H1 (cell line): Measurements from ENCODE around the gene FLRT1. TPM values are rescaled to one million over a fixed set of nuclear protein-coding genes. Genes with fewer than 3 reads are reported as not detected.

Source experiments
- CTCF ChIA-PET: fragments of 300-600 bp; sonication (Branson Sonifier 250); formaldehyde crosslinking; loops from one replicate; lab custom pipeline; 2021; ENCODE audit not compliant: partially characterized antibody; lab: Charles Lee
- POLR2A ChIA-PET: fragments of 300-600 bp; sonication (Branson Sonifier 250); formaldehyde crosslinking; loops from one replicate; lab custom pipeline; 2021; ENCODE audit warnings: inconsistent platforms; ENCODE audit not compliant: partially characterized antibody; lab: Charles Lee
- DNase-seq, 2 experiments: peaks; one replicate each; pipeline versions ENCODE4 v3.0.0 to v3.0.0-alpha.2; 2010 to 2022; ENCODE audit warnings: low spot score in 2 of 2, low read depth in 1 of 2, mixed read lengths in 1 of 2
- FAIRE-seq: peaks from 2 replicates; lab custom pipeline; 2011; peaks lifted over from hg19 to GRCh38; lab: Jason Lieb, UNC
- H2AFZ ChIP-seq: 2 replicates; pipeline ENCODE4 v1.8.1; 2012; ENCODE audit warnings: low read length, inconsistent platforms
- H2AK5ac ChIP-seq: 2 replicates; pipeline ENCODE4 v1.6.1; 2013; ENCODE audit warnings: low read depth, low read length
- H2BK120ac ChIP-seq: replicated peaks from 2 replicates; pipeline ENCODE3; 2013; ENCODE audit warnings: low read depth, low read length, inconsistent platforms
- H2BK12ac ChIP-seq: 2 replicates; pipeline ENCODE4 v1.6.1; 2013; ENCODE audit warnings: low read depth, low read length
- H2BK15ac ChIP-seq: 2 replicates; pipeline ENCODE4 v1.6.1; 2013; ENCODE audit warnings: low read length
- H2BK20ac ChIP-seq: 2 replicates; pipeline ENCODE4 v1.6.1; 2013; ENCODE audit warnings: low read length
- H2BK5ac ChIP-seq: 2 replicates; pipeline ENCODE4 v1.6.1; 2013; ENCODE audit warnings: low read depth, low read length
- H3K14ac ChIP-seq: 2 replicates; pipeline ENCODE4 v1.6.1; 2013; ENCODE audit warnings: inconsistent platforms; ENCODE audit not compliant: insufficient read length
- H3K18ac ChIP-seq: 2 replicates; pipeline ENCODE4 v1.6.1; 2013; ENCODE audit warnings: low read length; ENCODE audit errors: extremely low read depth
- H3K23ac ChIP-seq: 2 replicates; pipeline ENCODE4 v1.6.1; 2013; ENCODE audit warnings: inconsistent platforms; ENCODE audit not compliant: insufficient read length
- H3K23me2 ChIP-seq: 2 replicates; pipeline ENCODE4 v1.6.1; 2013; ENCODE audit warnings: low read depth, low read length
- H3K27ac ChIP-seq: 2 replicates; pipeline ENCODE4 v1.6.1; 2011; ENCODE audit warnings: low read depth, low read length, inconsistent platforms
- H3K27me3 ChIP-seq, 4 experiments: replicated peaks in 1 of 4; 1 replicate in 1 of 4; 2 replicates in 3 of 4; pipeline versions ENCODE4 v1.6.1 to v1.8.1; 2011 to 2013; ENCODE audit warnings: low read length in 3 of 4, mild to moderate bottlenecking in 3 of 4, inconsistent platforms in 2 of 4, mixed read lengths in 2 of 4, moderate library complexity in 1 of 4; ENCODE audit not compliant: control insufficient read depth in 3 of 4, insufficient read depth in 3 of 4; ENCODE audit errors: extremely low read depth in 1 of 4
- H3K36me3 ChIP-seq, 4 experiments: 2 replicates each; pipeline versions ENCODE4 v1.6.1 to v1.8.1; 2011 to 2013; ENCODE audit warnings: mild to moderate bottlenecking in 4 of 4, low read length in 3 of 4, moderate library complexity in 2 of 4, control low read depth in 1 of 4, inconsistent platforms in 1 of 4; ENCODE audit not compliant: insufficient read depth in 4 of 4, control insufficient read depth in 2 of 4
- H3K4ac ChIP-seq: replicated peaks from 2 replicates; pipeline ENCODE3; 2013; ENCODE audit warnings: low read length, low read depth, mixed read lengths, inconsistent platforms; ENCODE audit not compliant: insufficient read length
- H3K4me1 ChIP-seq, 4 experiments: replicated peaks in 1 of 4; 1 replicate in 1 of 4; 2 replicates in 3 of 4; pipeline versions ENCODE4 v1.6.1 to v1.8.1; 2011 to 2013; ENCODE audit warnings: low read length in 3 of 4, inconsistent platforms in 2 of 4, mixed read lengths in 1 of 4; ENCODE audit not compliant: insufficient read depth in 4 of 4, control insufficient read depth in 3 of 4
- H3K4me2 ChIP-seq, 2 experiments: 2 replicates each; pipeline versions ENCODE4 v1.6.1 to v1.8.1; 2011 to 2013; ENCODE audit warnings: low read depth in 2 of 2, low read length in 2 of 2, control low read depth in 1 of 2, inconsistent platforms in 1 of 2, mild to moderate bottlenecking in 1 of 2; ENCODE audit not compliant: insufficient read depth in 1 of 2
- H3K4me3 ChIP-seq, 4 experiments: fragments of 200-600, 300-600 bp in 1 of 4; sonication (generic), shearing (Covaris generic), sonication (Bioruptor Twin) in 1 of 4; 2 replicates each; pipeline versions ENCODE4 v1.5.1 to v1.8.1; 2011 to 2016; ENCODE audit warnings: low read length in 4 of 4, low read depth in 3 of 4, control low read depth in 2 of 4, inconsistent platforms in 2 of 4, mild to moderate bottlenecking in 2 of 4, mixed read lengths in 1 of 4, moderate library complexity in 1 of 4; ENCODE audit not compliant: insufficient read depth in 2 of 4; ENCODE audit errors: extremely low read depth in 1 of 4
- H3K56ac ChIP-seq: replicated peaks from 2 replicates; pipeline ENCODE3; 2013; ENCODE audit warnings: low read depth, mild to moderate bottlenecking, mixed read lengths, low read length, inconsistent platforms; ENCODE audit not compliant: insufficient read length
- H3K79me1 ChIP-seq: 2 replicates; pipeline ENCODE4 v1.6.1; 2013; ENCODE audit warnings: low read depth, low read length, control low read depth
- H3K79me2 ChIP-seq, 2 experiments: 2 replicates each; pipeline versions ENCODE4 v1.6.1 to v1.8.1; 2012 to 2013; ENCODE audit warnings: low read length in 2 of 2, mild to moderate bottlenecking in 2 of 2, inconsistent platforms in 1 of 2; ENCODE audit not compliant: insufficient read depth in 2 of 2, control insufficient read depth in 1 of 2
- H3K9ac ChIP-seq, 4 experiments: replicated peaks in 1 of 4; 1 replicate in 1 of 4; 2 replicates in 3 of 4; pipeline versions ENCODE4 v1.6.1 to v1.8.1; 2011 to 2013; ENCODE audit warnings: low read depth in 3 of 4, low read length in 3 of 4, control low read depth in 2 of 4, mild to moderate bottlenecking in 2 of 4, moderate library complexity in 2 of 4, inconsistent platforms in 1 of 4; ENCODE audit errors: extremely low read depth in 1 of 4
- H3K9me3 ChIP-seq, 2 experiments: 2 replicates each; pipeline versions ENCODE4 v1.6.1 to v1.8.1; 2012 to 2013; ENCODE audit warnings: mild to moderate bottlenecking in 2 of 2, moderate library complexity in 2 of 2, control low read depth in 1 of 2, inconsistent platforms in 1 of 2, low read depth in 1 of 2, low read length in 1 of 2, mixed read lengths in 1 of 2; ENCODE audit not compliant: insufficient read depth in 2 of 2
- H4K20me1 ChIP-seq, 2 experiments: replicated peaks in 1 of 2; 2 replicates each; pipeline versions ENCODE3 to v1.8.1; 2011 to 2013; ENCODE audit warnings: inconsistent platforms in 2 of 2, low read length in 2 of 2, mild to moderate bottlenecking in 1 of 2; ENCODE audit not compliant: insufficient read depth in 2 of 2, control insufficient read depth in 1 of 2
- H4K5ac ChIP-seq: 2 replicates; pipeline ENCODE4 v1.6.1; 2013; ENCODE audit warnings: low read length, low read depth, mixed read lengths, inconsistent platforms; ENCODE audit not compliant: insufficient read length
- H4K8ac ChIP-seq: 2 replicates; pipeline ENCODE4 v1.8.0; 2013; ENCODE audit warnings: mild to moderate bottlenecking, moderate library complexity, low read length, inconsistent platforms; ENCODE audit not compliant: insufficient read depth; ENCODE audit errors: extremely low read depth
- H4K91ac ChIP-seq: replicated peaks from 2 replicates; pipeline ENCODE3; 2013; ENCODE audit warnings: low read length, mixed read lengths, inconsistent platforms; ENCODE audit not compliant: insufficient read length
- BCL11A ChIP-seq, 2 experiments: IDR thresholded peaks; one replicate each; pipeline ENCODE4 v1.6.1; 2011; ENCODE audit warnings: low read depth in 2 of 2, low read length in 2 of 2, mild to moderate bottlenecking in 2 of 2
- CTBP2 ChIP-seq: IDR thresholded peaks from 2 replicates; pipeline ENCODE4 v1.7.0; 2011; ENCODE audit warnings: borderline replicate concordance, mild to moderate bottlenecking, moderate library complexity, mixed read lengths, low read length; ENCODE audit not compliant: insufficient read depth, insufficient read length
- EZH2 ChIP-seq: fragments of 200-600 bp; sonication (generic); IDR thresholded peaks from 2 replicates; pipeline ENCODE4 v1.7.1; 2012; ENCODE audit warnings: low read depth, mild to moderate bottlenecking, moderate library complexity, low read length, inconsistent platforms; ENCODE audit not compliant: severe bottlenecking
- KDM1A ChIP-seq: fragments of 200-600, 300-600 bp; sonication (generic); IDR thresholded peaks from 2 replicates; pipeline ENCODE4 v1.7.1; 2016; ENCODE audit warnings: mild to moderate bottlenecking, low read length, borderline replicate concordance
- KDM4A ChIP-seq: IDR thresholded peaks from one replicate; pipeline ENCODE4 v1.7.1; 2012; ENCODE audit warnings: low read depth, mild to moderate bottlenecking, moderate library complexity, low read length, inconsistent platforms; ENCODE audit not compliant: severe bottlenecking
- NRF1 ChIP-seq: IDR thresholded peaks from 2 replicates; pipeline ENCODE4 v1.6.1; 2011; ENCODE audit warnings: mild to moderate bottlenecking, low read depth, low read length, improper control_type of control experiment
- POLR2AphosphoS5 ChIP-seq: IDR thresholded peaks from 2 replicates; pipeline ENCODE4 v1.6.1; 2011; ENCODE audit warnings: low read depth, low read length
- SP1 ChIP-seq: IDR thresholded peaks from 2 replicates; pipeline ENCODE4 v1.6.1; 2011; ENCODE audit warnings: low read depth, low read length
- TEAD4 ChIP-seq: IDR thresholded peaks from 2 replicates; pipeline ENCODE4 v1.6.1; 2012; ENCODE audit warnings: low read depth, low read length, inconsistent platforms, mixed read lengths
- USF2 ChIP-seq: IDR thresholded peaks from 2 replicates; pipeline ENCODE4 v1.6.1; 2011; ENCODE audit warnings: low read length, improper control_type of control experiment
- WGBS, 2 experiments: shearing (Covaris generic) in 1 of 2; methylation state at CpG; one replicate each; pipeline versions ENCODE4 v1.1.6 to v1.1.7; 2013 to 2015; ENCODE audit warnings: low lambda C conversion rate in 2 of 2, mixed read lengths in 2 of 2, inconsistent platforms in 1 of 2, low coverage in 1 of 2, missing lambda C conversion rate in 1 of 2; ENCODE audit not compliant: insufficient replicate concordance in 2 of 2, insufficient coverage in 1 of 2, insufficient read length in 1 of 2; ENCODE audit errors: extremely low coverage in 1 of 2, missing lambda C conversion rate in 1 of 2; 5-methylcytosine and 5-hydroxymethylcytosine counted together
- polyA plus RNA-seq, 7 experiments: library from polyadenylated mRNA; depleted of rRNA in 3 of 7; stranded (reverse) in 5 of 7; unstranded in 2 of 7; fragments of >200 nt in 5 of 7; fragments of 200-250 nt in 2 of 7; gene quantifications; 1 replicate in 5 of 7; 2 replicates in 1 of 7; 4 replicates in 1 of 7; pipeline versions ENCODE4 v1.2.1 to v1.2.3, GENCODE V29; 2011 to 2013; ENCODE audit warnings: missing spikeins in 2 of 7, mixed read lengths in 2 of 7
- total RNA-seq: library from RNA; stranded (reverse); fragmentation: NEBNext Ultra II Directional; extraction: Animal tissue kit (Norgen Biotek cat#: 25700); gene quantifications from 2 replicates; pipeline ENCODE4 v1.2.1, GENCODE V29; 2021

Gene FLRT1
- total and polyA plus RNA-seq, 2 of the 8 experiments (the other 6 are each of a cell fraction or from before 2014, with no cell fraction given), result 0.14 to 0.28 TPM

- Histone ChIP-seq H3K4ac (no peak overlapping the region), H3K4me3 (no peak overlapping the region), H2BK120ac (no peak overlapping the region), H3K4me1 (no peaks in the 10 kb centered on the region; a peak in 1 of 7 replicates), H3K23me2 (peaks cover 12% of the 10 kb centered on the region; the same call in 1 of the 2 replicates), H2BK5ac (no peak overlapping the region), H3K27me3 (peaks cover 8 to 71% (median 50%) of the 10 kb centered on the region in 4 experiments), H3K27ac (no peak overlapping the region), H4K20me1 (peaks cover 5% of the 10 kb centered on the region in 2 experiments), H3K9ac (no peak overlapping the region), H3K18ac (no peak overlapping the region), H3K9me3 (peaks cover 0 to 6% of the 10 kb centered on the region in 2 experiments; a peak in 1 of 4 replicates), H4K91ac (no peak overlapping the region), H3K79me2 (no peaks in the 10 kb centered on the region), H4K5ac (no peak overlapping the region), H3K56ac (no peak overlapping the region), H2BK12ac (peak overlapping the region; percentile 50; the same call in 1 of the 2 replicates), H4K8ac (no peak overlapping the region; the same call in 1 of the 2 replicates), H2AFZ (no peak overlapping the region), H3K23ac (no peak overlapping the region), H2BK15ac (peak overlapping the region; percentile 36), H3K79me1 (no peaks in the 10 kb centered on the region; the same call in 1 of the 2 replicates), H2AK5ac (peak overlapping the region; percentile 28; the same call in 1 of the 2 replicates), H3K36me3 (no peaks in the 10 kb centered on the region), H2BK20ac (no peak overlapping the region), H3K4me2 (no peak overlapping the region), H3K14ac (no peak overlapping the region)
- ChIA-PET POLR2A (interaction anchor here (1.0 to 1.5 kb wide), 3 partner anchors 18 to 28 kb away, joined by 3 to 4 read pairs (median 3); partner anchors contain the start of gene OTUB1), CTCF (interaction anchor here (0.6 to 8.2 kb wide), 7 partner anchors 6 to 150 kb away, joined by 3 to 74 read pairs (median 4); no protein-coding TSS in a partner anchor)
- FAIRE-seq (no peak), DNase-seq (no peak)
- WGBS, 2 experiments, result 91% methylated on average over 16 of the region's 16 CpGs; no CpG with 5 or more reads in 1 of the 2 experiments
- no peak for TF ChIP-seq SP1
- TF ChIP-seq BCL11A (IDR thresholded peaks at IDR 0.05; ENCODE audit: low read depth in 2 of 2, low read length in 2 of 2), result no peak
- no peak for TF ChIP-seq KDM1A
- TF ChIP-seq EZH2, result no peak
- TF ChIP-seq NRF1, result no peak
- no peak for TF ChIP-seq POLR2AphosphoS5
- no peak for TF ChIP-seq USF2
- no peak for TF ChIP-seq KDM4A
- TF ChIP-seq CTBP2, result no peak
- no peak for TF ChIP-seq TEAD4
Measured at GRCh38 chr11:64013141-64013896, 22.4 kb upstream of the FLRT1 start.
